GM19455 (cell line): ENCODE data around the gene LAMB3.
A peak's percentile ranks its signal among the peaks of the same experiment; 100 is the strongest.

ENCODE experiments used
- ATAC-seq: cut with Tn5 transposase; IDR thresholded peaks from one replicate; pipeline ENCODE4 v1.9.1; 2021; ENCODE audit not compliant: unreplicated experiment

LAMB3 gene

GRCh38 chr1:209662879-209663327, 10.7 kb upstream of the LAMB3 start:
- ATAC-seq, result no peak

GRCh38 chr1:209661071-209661470, 8.8 kb upstream of the LAMB3 start:
- no peak for ATAC-seq

GRCh38 chr1:209659909-209660308, 7.7 kb upstream of the LAMB3 start:
- ATAC-seq, result no peak

- ATAC-seq, result no peak
Observed at GRCh38 chr1:209657918-209658317, 5.7 kb upstream of the LAMB3 start.

- no peak for ATAC-seq
Observed at GRCh38 chr1:209657140-209657879, 5.1 kb upstream of the LAMB3 start.

- no peak for ATAC-seq
Observed at GRCh38 chr1:209655411-209656231, 3.4 kb upstream of the LAMB3 start.

- no peak for ATAC-seq
Observed at GRCh38 chr1:209653915-209654351, 1.7 kb upstream of the LAMB3 start.

GRCh38 chr1:209652873-209653401, 712 bp upstream of the LAMB3 start:
- ATAC-seq, result no peak

GRCh38 chr1:209651138-209651587, 1.1 kb downstream of the LAMB3 start:
- peak; percentile 54 for ATAC-seq

GRCh38 chr1:209650454-209650853, 1.8 kb downstream of the LAMB3 start:
- no peak for ATAC-seq

- ATAC-seq, result no peak
Observed at GRCh38 chr1:209648931-209649776, 3.1 kb downstream of the LAMB3 start.

GRCh38 chr1:209648346-209648745, 3.9 kb downstream of the LAMB3 start:
- no peak for ATAC-seq

- no peak for ATAC-seq
Observed at GRCh38 chr1:209647156-209647555, 5.1 kb downstream of the LAMB3 start.

GRCh38 chr1:209646558-209646957, 5.7 kb downstream of the LAMB3 start:
- ATAC-seq, result no peak

- ATAC-seq, result no peak
Observed at GRCh38 chr1:209645574-209646452, 6.4 kb downstream of the LAMB3 start.

- ATAC-seq, result no peak
Observed at GRCh38 chr1:209643285-209644020, 8.8 kb downstream of the LAMB3 start.

- no peak for ATAC-seq
Observed at GRCh38 chr1:209642816-209643215, 9.4 kb downstream of the LAMB3 start.

GRCh38 chr1:209641832-209642172, 10.4 kb downstream of the LAMB3 start:
- no peak for ATAC-seq

- no peak for ATAC-seq
Observed at GRCh38 chr1:209635850-209636249, 16.4 kb downstream of the LAMB3 start.
